Esophagus muscularis mucosa (tissue), 4 donors: Measurements from ENCODE around the gene SLC16A2. TPM values are rescaled to one million over a fixed set of nuclear protein-coding genes. Genes with fewer than 3 reads are reported as not detected.
"Not testable (repeated sequence)": the region's sequence is repeated elsewhere in the genome, so short reads cannot be mapped to it uniquely, and the experiment has no call there.

Experiments
- DNase-seq: peaks from one replicate; pipeline ENCODE4 v3.0.0-alpha.2; 2017; ENCODE audit errors: extremely low spot score
- H3K27ac ChIP-seq, 4 donors: fragments of 200-600 bp; sonication (generic); replicated peaks in 1 of 4; 1 replicate in 3 of 4; 2 replicates in 1 of 4; pipeline ENCODE4 v1.5.1; 2016 to 2019; ENCODE audit warnings: mild to moderate bottlenecking in 1 of 4
- H3K27me3 ChIP-seq, 4 donors: fragments of 200-600 bp; sonication (generic); one replicate each; pipeline versions ENCODE4 v1.5.1 to v1.6.0; 2016 to 2019
- H3K36me3 ChIP-seq, 4 donors: fragments of 200-600 bp; sonication (generic); one replicate each; pipeline ENCODE4 v1.5.1; 2016 to 2019
- H3K4me1 ChIP-seq, 4 donors: fragments of 200-600 bp; sonication (generic); one replicate each; pipeline ENCODE4 v1.5.1; 2016 to 2019
- H3K4me3 ChIP-seq, 4 donors: fragments of 200-600 bp; sonication (generic); 1 replicate in 2 of 4; 2 replicates in 2 of 4; pipeline ENCODE4 v1.5.1; 2016 to 2019; ENCODE audit warnings: mild to moderate bottlenecking in 4 of 4, moderate library complexity in 1 of 4
- H3K9me3 ChIP-seq, 4 donors: fragments of 200-600 bp; sonication (generic); 1 replicate in 3 of 4; 2 replicates in 1 of 4; pipeline ENCODE4 v1.5.1; 2016 to 2019
- CTCF ChIP-seq, 3 experiments: fragments of 200-600 bp in 2 of 3; fragments of 450-650 bp in 1 of 3; sonication (generic) in 2 of 3; IDR thresholded peaks; one replicate each; pipeline ENCODE4 v1.5.1; 2017 to 2019; ENCODE audit warnings: antibody characterized with exemption in 3 of 3, mild to moderate bottlenecking in 2 of 3, moderate library complexity in 1 of 3
- EP300 ChIP-seq: sonication (generic); formaldehyde crosslinking; IDR thresholded peaks from one replicate; pipeline ENCODE4 v1.6.1; 2017; ENCODE audit warnings: antibody characterized with exemption
- POLR2A ChIP-seq: fragments of 450-650 bp; IDR thresholded peaks from one replicate; pipeline ENCODE4 v1.6.1; 2017; ENCODE audit warnings: antibody characterized with exemption, moderate library complexity, mild to moderate bottlenecking, low read depth
- POLR2AphosphoS5 ChIP-seq, 2 donors: sonication (generic); formaldehyde crosslinking; IDR thresholded peaks; one replicate each; pipeline ENCODE4 v1.6.1; 2017; ENCODE audit warnings: antibody characterized with exemption in 2 of 2
- WGBS: methylation state at CpG from one replicate; pipeline ENCODE4 v1.1.5; 2018; 5-methylcytosine and 5-hydroxymethylcytosine counted together
- intact Hi-C: fragments of 100-400 bp; cut with DNase I; formaldehyde crosslinking; loops from one replicate; pipeline ENCODE4 v1.15.1; 2023
- total RNA-seq, 4 donors: library from RNA; depleted of rRNA; stranded (reverse); fragments of >200 nt; gene quantifications; one replicate each; pipeline versions ENCODE4 v1.1.0 to v1.2.1, GENCODE V29; 2016

SLC16A2 gene
- total RNA-seq, 4 donors from 2014 or later = 7.3 to 13.7 (median 9.6) TPM

DNA sequence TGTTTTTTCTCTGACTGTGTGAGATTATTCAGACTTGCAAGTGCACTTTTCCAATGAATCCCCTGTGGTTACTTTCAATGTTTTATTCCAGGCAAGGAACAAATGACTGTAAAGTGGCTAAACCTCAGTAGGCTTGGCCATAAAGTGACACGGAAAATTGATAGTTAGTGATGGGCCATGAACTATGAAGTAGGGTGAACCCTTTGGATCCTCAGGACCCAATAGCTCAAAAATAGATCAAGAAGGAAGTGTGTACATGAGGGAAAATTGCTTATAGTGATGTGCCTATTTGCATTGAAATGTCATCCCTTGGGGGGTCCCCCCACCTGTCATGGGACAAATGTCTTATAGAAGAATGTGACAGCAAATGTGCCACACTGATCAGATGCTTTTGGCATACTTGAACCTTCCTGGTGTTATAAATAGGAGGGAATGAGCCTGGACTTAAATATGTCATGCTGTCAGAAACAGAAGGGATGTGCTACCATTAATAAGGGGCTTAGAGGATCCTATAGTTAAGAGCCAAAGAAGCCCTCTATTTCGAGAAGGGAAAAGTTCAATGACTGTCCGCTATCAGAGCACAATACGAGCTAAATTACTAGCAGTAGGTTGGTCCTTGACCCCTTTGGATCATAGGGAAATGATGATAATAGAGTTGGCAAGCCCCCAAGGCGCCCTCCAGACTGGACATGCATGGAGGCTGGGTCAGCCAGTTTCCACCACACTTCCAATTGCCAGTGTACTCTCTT, 30.3 kb downstream of the SLC16A2 start:
- no peak overlapping the region for H3K27ac ChIP-seq
- no peak for DNase-seq
- 72% methylated on average over 5 of the region's 5 CpGs for WGBS

DNA sequence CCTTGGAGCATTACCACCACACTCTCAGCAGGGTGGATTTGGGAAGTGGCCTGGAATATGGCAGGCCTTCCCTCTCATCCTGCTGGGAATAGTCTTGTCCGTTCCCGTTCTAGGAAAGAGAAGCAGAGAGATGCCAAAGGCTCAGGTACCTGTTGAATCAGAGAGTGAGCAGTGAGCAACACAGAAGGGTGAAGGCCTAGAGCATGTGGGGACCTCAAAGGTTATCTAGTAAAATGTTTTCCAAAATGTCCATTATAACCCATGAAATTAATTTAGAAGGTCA, 30.8 kb downstream of the SLC16A2 start:
- H3K9me3 ChIP-seq = no peaks in the 10 kb centered on the region

More for the DNA sequence above, 30.3 kb downstream of the SLC16A2 start:
- Histone ChIP-seq H3K36me3 (no peaks in the 10 kb centered on the region), H3K9me3 (no peaks in the 10 kb centered on the region), H3K4me1 (peaks cover 0 to 11% (median 0%) of the 10 kb centered on the region in 4 donors), H3K4me3 (no peak overlapping the region), H3K27me3 (no peaks in the 10 kb centered on the region)
- TF ChIP-seq EP300 = no peak
- no peak for TF ChIP-seq POLR2AphosphoS5 (IDR thresholded peaks at IDR 0.05)
- no peak for TF ChIP-seq CTCF (IDR thresholded peaks at IDR 0.05)
- TF ChIP-seq POLR2A = no peak
- intact Hi-C loops = loop anchor here (10.0 kb wide), 1 partner anchor 67 kb away; no protein-coding TSS in a partner anchor

DNA sequence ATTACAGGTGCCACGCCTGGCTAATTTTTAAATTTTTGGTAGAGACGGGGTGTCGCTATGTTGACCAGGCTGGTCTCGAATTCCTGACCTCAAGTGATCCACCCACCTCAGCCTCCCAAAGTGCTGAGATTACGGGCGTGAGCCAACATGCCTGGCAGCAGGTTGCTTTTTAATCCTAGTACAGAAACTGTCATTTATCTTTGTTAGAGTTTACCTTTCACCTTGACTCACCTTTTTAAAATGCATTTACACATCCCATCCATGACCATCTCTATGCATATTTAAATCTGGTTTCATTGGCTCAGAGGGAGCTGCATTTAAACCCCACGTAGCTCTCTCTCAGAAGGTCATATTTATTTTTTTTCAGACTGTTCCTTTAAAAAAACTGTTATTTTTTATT, 31.9 kb downstream of the SLC16A2 start:
- Histone ChIP-seq H3K27me3 (no peaks in the 10 kb centered on the region), H3K4me1 (peaks cover 0 to 11% (median 0%) of the 10 kb centered on the region in 4 donors), H3K36me3 (no peaks in the 10 kb centered on the region), H3K27ac (no peak overlapping the region), H3K9me3 (no peaks in the 10 kb centered on the region), H3K4me3 (no peak overlapping the region)
- WGBS = 86% methylated on average over 7 of the region's 7 CpGs
- no peak for DNase-seq
- intact Hi-C loops = loop anchor here (10.0 kb wide), 1 partner anchor 68 kb away; no protein-coding TSS in a partner anchor
- TF ChIP-seq POLR2A (no peak), CTCF (IDR thresholded peaks at IDR 0.05) (no peak), EP300 (no peak), POLR2AphosphoS5 (IDR thresholded peaks at IDR 0.05) (no peak)

More for the DNA sequence above, 30.8 kb downstream of the SLC16A2 start:
- Histone ChIP-seq H3K4me1 (peaks cover 0 to 11% (median 0%) of the 10 kb centered on the region in 4 donors), H3K36me3 (no peaks in the 10 kb centered on the region), H3K27ac (no peak overlapping the region), H3K27me3 (no peaks in the 10 kb centered on the region), H3K4me3 (no peak overlapping the region)
- no peak for DNase-seq
- intact Hi-C loops = loop anchor here (10.0 kb wide), 1 partner anchor 67 kb away; no protein-coding TSS in a partner anchor
- 92% methylated on average over 2 of the region's 2 CpGs for WGBS
- TF ChIP-seq EP300 = no peak
- TF ChIP-seq CTCF (IDR thresholded peaks at IDR 0.05) = no peak
- TF ChIP-seq POLR2AphosphoS5 (IDR thresholded peaks at IDR 0.05) = no peak
- TF ChIP-seq POLR2A = no peak

GRCh38 chrX:74454233-74454632, 32.9 kb downstream of the SLC16A2 start:
- H3K9me3 ChIP-seq, H3K36me3 ChIP-seq, H3K27me3 ChIP-seq, H3K27ac ChIP-seq, H3K4me3 ChIP-seq, DNase-seq: not testable (repeated sequence)
- 83% methylated on average over 2 of the region's 3 CpGs for WGBS
- H3K4me1 ChIP-seq = peaks cover 0 to 11% (median 0%) of the 10 kb centered on the region in 4 donors
- intact Hi-C loops = loop anchor here (10.0 kb wide), 1 partner anchor 69 kb away; no protein-coding TSS in a partner anchor

DNA sequence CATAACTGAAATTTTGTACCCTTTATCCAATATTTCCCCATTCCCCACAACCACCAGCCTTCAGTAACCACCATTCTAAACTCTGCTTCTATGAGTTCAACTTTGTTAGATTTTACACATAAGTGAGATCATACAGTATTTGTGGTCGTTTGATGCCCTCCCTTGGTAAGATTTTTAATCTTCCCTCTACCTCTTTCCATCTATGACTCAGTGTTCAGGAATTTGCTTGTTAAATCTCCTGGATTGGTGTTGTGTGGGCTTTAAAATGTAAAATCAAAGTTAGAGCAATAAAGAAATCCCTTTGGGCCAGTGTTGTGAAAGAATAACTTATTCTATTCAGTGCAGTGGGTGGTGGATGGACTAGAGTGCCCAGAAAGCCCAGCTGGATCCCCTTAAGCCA, 37.4 kb downstream of the SLC16A2 start:
- H3K36me3 ChIP-seq = no peaks in the 10 kb centered on the region
- no peaks in the 10 kb centered on the region for H3K27me3 ChIP-seq
- intact Hi-C loops = loop anchor here (10.0 kb wide), 1 partner anchor 74 kb away; no protein-coding TSS in a partner anchor
- H3K27ac ChIP-seq = no peak overlapping the region
- no peak for DNase-seq
- TF ChIP-seq CTCF (IDR thresholded peaks at IDR 0.05) (no peak), EP300 (no peak), POLR2A (no peak), POLR2AphosphoS5 (IDR thresholded peaks at IDR 0.05) (no peak)
- H3K4me3 ChIP-seq = no peak overlapping the region
- H3K4me1 ChIP-seq = peaks cover 0 to 11% (median 4%) of the 10 kb centered on the region in 4 donors
- H3K9me3 ChIP-seq = no peaks in the 10 kb centered on the region
- WGBS = 18% methylated on average over 1 of the region's 1 CpG
